COLO668 (cell line): ENCODE results near the gene ROBO1.
A peak's percentile ranks its signal among the peaks of the same experiment; 100 is the strongest.

ENCODE experiments used
- DNase-seq: peaks from one replicate; lab custom pipeline; 2025; ENCODE audit not compliant: unreplicated experiment; lab: John Stamatoyannopoulos, UW

ROBO1 gene

GRCh38 chr3:78665776-78666469 is 1101.9 kb downstream of the ROBO1 start:
- no peak for DNase-seq

- no peak for DNase-seq
These were observed 1102.7 kb downstream of the ROBO1 start for GRCh38 chr3:78665101-78665500.

- DNase-seq, result no peak
These were observed 1106.8 kb downstream of the ROBO1 start for GRCh38 chr3:78660957-78661356.

GRCh38 chr3:78659386-78659987 is 1108.3 kb downstream of the ROBO1 start:
- DNase-seq, result peak; percentile 18

GRCh38 chr3:78647726-78648125 is 1120.1 kb downstream of the ROBO1 start:
- no peak for DNase-seq

- peak; percentile 26 for DNase-seq
These were observed 1122.0 kb downstream of the ROBO1 start for GRCh38 chr3:78645628-78646310.

GRCh38 chr3:78644847-78645246 is 1123.0 kb downstream of the ROBO1 start:
- DNase-seq, result no peak

GRCh38 chr3:78642226-78643035 is 1125.4 kb downstream of the ROBO1 start:
- no peak for DNase-seq

GRCh38 chr3:78641703-78642102 is 1126.1 kb downstream of the ROBO1 start:
- DNase-seq, result no peak

GRCh38 chr3:78634316-78634715 is 1133.5 kb downstream of the ROBO1 start:
- DNase-seq, result no peak

GRCh38 chr3:78633626-78634025 is 1134.2 kb downstream of the ROBO1 start:
- no peak for DNase-seq

- DNase-seq, result no peak
These were observed 1134.8 kb downstream of the ROBO1 start for GRCh38 chr3:78632925-78633553.

- DNase-seq, result no peak
These were observed 1138.3 kb downstream of the ROBO1 start for GRCh38 chr3:78629544-78629943.

GRCh38 chr3:78621061-78621716 is 1146.6 kb downstream of the ROBO1 start:
- no peak for DNase-seq

- DNase-seq, result no peak
These were observed 1153.3 kb downstream of the ROBO1 start for GRCh38 chr3:78614486-78614885.

GRCh38 chr3:78613421-78613879 is 1154.3 kb downstream of the ROBO1 start:
- DNase-seq, result no peak

GRCh38 chr3:78611278-78611677 is 1156.5 kb downstream of the ROBO1 start:
- no peak for DNase-seq

GRCh38 chr3:78610462-78611125 is 1157.2 kb downstream of the ROBO1 start:
- no peak for DNase-seq

- DNase-seq, result no peak
These were observed 1161.0 kb downstream of the ROBO1 start for GRCh38 chr3:78606756-78607155.

- no peak for DNase-seq
These were observed 1162.6 kb downstream of the ROBO1 start for GRCh38 chr3:78605178-78605577.
